ENCODE measurements around the gene MATN1. TPM values are rescaled to one million over a fixed set of nuclear protein-coding genes. Genes with fewer than 3 reads are reported as not detected.

The MATN1 gene
- polyA plus RNA-seq, 1 donor, result 1.1 TPM

- no peak for DNase-seq (ENCODE audit: low read depth)
Measured at GRCh38 chr1:30731806-30732276, 8.5 kb upstream of the MATN1 start.

- DNase-seq (ENCODE audit: low read depth), result no peak
Measured at GRCh38 chr1:30731109-30731805, 7.9 kb upstream of the MATN1 start.

DNA sequence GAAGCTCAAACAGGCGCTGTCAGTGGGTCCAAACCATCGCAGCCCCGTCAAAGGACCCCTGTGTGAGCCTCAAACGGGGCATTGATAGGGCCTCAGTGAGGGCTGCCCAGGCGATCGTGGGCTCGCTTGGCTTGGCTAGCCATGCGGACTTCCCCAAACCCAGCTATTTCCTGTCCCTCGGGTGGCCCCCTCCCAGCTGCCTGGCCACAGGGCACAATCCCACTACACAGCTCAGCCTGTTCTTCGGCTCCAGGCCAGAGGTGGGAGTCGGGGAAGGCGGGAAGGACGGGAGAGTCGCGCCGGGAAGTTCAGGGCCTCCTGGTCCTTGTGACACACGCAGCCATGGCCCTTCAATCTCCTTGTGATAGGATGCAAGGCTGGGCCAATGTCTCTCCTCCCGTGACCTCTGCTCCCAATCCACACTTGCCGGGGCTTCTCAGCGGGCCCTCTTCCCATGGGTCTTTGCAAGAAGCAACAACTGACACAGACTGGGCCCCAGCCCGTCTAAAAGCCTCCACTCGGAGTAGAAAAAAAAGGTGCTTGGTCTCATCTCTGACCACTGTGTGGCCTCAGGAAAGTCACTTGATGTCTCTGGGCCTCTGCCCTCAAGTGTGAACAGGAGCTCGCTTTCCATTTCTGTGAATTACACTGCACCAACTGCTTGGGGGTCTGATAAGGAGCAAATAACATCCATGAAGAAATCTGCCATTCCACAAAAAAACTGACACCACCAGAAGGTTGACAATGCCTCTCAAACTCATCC, 7.1 kb upstream of the MATN1 start:
- DNase-seq (ENCODE audit: low read depth), result no peak

DNA sequence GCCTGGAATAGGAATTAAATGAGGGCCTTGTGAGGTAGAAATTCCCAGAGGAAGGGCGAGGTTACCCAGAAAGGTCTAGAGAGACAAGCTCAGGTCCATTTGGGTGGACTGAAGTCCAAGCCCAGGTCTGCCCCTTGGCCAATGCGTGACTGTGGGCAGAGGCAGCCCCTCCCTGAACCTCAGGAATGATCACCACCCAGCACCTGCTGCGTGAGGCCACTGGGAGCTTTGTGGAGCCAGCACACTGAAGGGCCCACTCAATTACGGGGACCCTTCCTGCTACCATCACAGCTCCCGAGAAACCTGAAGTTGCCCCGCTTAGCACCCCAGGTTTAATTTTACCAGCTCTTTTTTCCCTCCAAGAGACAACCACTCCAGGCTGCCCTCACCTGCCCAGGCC, 6.5 kb upstream of the MATN1 start:
- DNase-seq (ENCODE audit: low read depth), result no peak

- DNase-seq (ENCODE audit: low read depth), result no peak
Measured at GRCh38 chr1:30728832-30729638, 5.7 kb upstream of the MATN1 start.

GRCh38 chr1:30728340-30728739, 5.0 kb upstream of the MATN1 start:
- DNase-seq (ENCODE audit: low read depth), result no peak

DNA sequence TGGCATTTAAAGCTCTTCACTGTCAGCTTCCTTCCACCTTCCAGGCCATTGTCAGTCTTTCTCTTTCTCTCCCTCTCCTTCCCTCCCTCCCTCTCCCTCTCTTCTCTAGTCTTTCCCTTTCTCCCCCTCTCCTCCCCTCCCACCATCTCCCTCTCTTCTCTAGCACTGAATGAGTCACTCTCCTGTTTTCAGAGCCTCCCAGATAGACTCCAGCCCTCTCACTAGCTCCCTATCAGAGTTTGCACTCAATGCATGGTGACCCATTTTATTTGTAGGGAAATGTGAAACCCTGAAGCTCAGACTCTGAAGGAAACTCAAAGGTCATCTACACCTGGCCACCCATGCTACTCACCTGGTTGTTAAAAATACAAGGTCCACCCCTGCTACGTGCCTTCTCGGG, 4.4 kb upstream of the MATN1 start:
- DNase-seq (ENCODE audit: low read depth), result no peak

DNA sequence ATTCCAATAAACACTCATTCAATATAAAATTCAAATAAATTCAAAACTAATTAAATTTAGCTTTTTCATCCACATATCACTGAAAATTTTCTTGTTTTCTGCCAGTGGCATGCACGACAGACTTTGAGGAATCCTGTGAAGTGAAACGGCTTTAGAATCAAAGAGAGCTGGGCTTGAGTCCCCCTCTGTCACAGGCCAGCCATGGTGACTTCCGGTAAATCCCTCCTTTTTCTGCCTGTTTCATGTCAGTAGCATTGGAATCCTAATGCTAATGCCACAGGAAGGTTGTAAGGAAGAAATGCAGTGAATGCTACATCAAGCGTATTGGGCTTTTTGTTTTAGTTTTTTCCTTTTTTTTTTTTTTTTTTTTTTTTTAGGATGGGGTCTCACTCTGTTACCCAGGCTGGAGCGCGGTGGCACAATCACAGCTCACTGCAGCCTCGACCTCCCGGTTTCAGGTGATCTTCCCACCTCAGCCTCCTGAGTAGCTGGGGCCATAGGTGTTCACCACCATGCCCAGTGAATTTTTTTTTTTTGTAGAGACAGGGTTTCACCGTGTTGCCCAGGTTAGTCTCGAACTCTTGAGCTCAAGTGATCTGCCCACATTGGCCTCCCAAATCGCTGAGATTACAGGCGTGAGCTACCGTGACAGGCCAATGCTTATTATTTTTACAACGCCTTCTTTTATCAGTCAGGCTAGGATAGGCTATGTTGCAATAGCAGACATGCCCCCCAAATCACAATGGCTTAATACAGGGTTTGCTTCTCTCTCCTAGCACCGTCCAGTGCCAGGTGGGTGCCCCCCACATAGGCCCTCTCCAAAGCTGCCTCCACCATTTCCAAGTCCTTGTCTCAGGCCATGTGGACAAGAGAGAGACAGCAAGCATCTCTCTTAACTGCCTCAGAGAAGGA, 3.6 kb upstream of the MATN1 start:
- no peak for DNase-seq (ENCODE audit: low read depth)

GRCh38 chr1:30726236-30726635, 2.9 kb upstream of the MATN1 start:
- no peak for DNase-seq (ENCODE audit: low read depth)

DNA sequence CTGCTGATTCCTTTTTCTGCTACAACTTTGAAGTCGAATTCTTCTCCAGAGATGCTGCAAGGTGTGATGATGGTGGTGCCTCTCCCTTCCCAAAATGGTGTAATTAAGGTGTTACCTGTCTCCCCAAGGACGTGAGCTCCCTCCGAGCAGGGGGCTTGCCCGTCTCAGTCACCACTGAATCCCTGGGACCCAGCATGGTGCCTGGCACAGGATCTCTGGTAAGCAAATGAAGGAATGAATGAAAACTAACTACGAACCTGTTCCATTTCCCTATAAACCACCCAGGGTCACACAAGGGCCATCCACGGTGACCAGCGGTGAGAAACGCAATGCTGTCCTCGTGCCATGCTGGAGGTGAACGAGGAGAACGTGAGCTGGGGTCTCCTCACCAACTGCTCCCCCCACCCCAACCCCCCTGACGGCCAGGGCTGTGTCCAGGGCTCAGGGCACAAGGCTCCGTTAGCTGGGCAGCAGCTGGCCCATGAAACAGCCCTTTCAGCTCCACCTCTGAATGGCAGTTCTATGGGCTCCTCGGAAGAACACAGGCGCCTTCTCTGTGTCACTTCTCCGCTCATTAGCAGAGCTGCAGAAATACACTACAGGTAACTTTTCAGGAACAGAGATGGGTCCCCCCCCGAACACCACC, 2.2 kb upstream of the MATN1 start:
- no peak for DNase-seq (ENCODE audit: low read depth)

DNA sequence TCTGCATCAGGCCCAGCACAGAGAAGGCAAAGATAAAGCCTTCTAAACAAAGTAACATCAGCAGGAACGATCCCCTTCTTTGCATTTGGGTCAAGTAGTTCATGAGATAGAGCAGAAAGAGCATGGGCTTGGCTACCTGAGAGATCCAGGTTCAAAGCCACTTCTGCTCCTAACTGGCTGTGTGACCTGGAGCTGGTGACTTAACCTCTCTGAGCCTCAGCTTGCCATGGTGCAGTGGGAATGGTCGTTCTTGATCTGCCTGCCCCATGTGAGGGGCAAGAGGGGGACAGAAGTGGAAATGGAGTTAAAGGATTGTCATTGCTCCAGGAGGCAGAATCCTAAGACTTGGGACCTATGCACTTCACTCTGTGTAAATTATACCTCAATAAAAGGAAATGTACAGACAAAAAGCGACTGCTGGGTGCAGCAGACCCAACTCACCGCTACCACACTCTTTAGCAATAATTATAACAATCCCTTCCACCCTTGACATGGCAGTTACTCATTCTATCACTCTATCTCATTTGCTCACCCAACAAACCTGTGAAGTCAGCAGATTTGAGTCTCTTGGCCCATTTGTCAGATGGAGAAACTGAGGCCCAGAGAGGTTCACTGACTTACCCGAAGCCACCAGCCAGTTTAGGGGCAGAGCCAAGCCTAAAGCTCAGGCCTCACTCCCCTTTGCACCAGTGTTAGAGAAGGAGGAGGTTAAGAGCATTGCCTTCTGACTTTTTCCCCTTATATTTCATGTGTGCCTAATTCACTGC, 1.5 kb upstream of the MATN1 start:
- DNase-seq (ENCODE audit: low read depth), result no peak

- DNase-seq (ENCODE audit: low read depth), result no peak
Measured at GRCh38 chr1:30724175-30724574, 790 bp upstream of the MATN1 start.

DNA sequence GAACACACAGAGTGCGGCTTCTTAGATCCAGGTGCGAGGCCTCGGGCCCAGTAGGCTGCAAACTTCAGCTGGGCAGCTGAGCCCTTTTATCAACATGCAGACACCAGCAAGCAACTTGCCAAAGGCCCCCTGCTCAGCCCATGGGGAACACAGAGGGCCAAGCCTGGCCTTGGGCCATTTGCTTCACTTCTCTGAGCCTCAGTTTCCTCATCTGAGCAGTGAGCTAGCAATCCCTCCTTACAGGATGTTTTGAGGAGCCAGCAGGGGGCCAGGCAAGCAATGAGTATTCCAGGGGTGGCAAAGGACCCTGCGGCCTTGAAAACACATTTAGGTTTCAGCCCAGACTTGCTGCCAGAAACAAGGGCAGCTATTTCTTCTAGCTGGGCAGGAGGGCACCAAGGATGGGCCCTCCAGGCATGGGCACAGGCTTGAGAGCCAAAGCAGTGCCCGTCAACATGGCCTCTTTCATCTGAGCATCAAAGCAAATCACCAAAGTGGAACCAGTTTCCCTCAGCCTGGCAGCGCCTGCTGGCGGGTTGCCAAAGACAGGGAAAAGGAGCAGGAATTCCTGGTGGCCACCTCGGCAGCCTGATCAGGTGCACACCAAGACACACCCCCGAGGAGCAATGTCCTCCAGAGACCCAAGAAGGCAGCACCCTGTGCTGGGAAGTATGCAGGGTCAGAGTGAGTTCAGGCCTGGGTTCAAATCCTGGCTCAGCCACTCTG, 1.4 kb downstream of the MATN1 start:
- DNase-seq (ENCODE audit: low read depth), result no peak

- no peak for DNase-seq (ENCODE audit: low read depth)
Measured at GRCh38 chr1:30721341-30721793, 2.0 kb downstream of the MATN1 start.

- DNase-seq (ENCODE audit: low read depth), result no peak
Measured at GRCh38 chr1:30720271-30721223, 2.8 kb downstream of the MATN1 start.

DNA sequence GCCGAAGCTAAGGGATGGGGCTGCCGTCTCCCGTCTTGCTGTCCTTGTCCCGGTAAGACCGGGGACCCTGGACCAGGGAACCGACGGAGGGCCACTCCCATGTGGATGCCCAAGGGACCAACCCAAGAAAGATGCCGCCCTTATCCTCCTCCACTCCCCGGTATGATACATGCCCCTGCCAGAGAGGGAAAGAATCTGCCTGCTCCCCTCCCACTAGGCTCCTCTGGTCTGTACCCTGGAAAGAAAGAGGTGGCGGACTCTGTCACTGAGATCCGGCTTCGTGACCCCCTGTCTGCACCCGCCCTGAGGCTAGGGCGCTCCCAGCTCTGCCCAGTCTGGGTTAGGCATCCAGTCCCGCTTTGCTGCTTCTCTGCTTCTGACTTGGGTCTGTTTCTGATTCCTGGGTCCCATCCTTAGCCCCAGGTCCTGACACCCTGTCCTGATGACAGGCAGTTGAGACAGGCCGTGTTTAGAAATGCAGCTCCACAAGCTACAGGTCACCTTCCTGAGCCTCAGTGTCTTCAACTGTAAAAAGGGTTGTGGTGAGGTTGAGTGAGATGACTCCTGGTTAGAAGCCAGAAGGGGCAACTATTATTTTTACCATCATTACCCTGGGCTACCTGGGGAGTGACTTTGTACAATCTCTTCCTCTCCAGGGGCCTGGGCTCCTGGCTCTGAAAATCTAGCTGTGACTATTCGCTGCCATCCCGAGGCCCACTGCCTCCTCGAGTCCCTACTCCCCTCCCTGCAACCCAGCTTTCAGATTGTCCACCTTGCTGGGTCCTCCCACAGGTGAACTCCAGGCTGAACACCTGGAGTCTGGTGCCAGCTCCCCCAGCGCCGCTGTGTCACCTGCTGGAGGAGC, 3.7 kb downstream of the MATN1 start:
- DNase-seq (ENCODE audit: low read depth), result no peak

All from forelimb muscle (tissue), 1 donor.